ELR (cell line): ENCODE data around the gene CCL23.
A peak's percentile ranks its signal among the peaks of the same experiment; 100 is the strongest.
"Not testable (repeated sequence)": the region's sequence is repeated elsewhere in the genome, so short reads cannot be mapped to it uniquely, and the experiment has no call there.

Experiments used
- DNase-seq: peaks from one replicate; pipeline ENCODE4 v3.0.0-alpha.2; 2015; ENCODE audit warnings: low read depth

CCL23 gene, protein sequence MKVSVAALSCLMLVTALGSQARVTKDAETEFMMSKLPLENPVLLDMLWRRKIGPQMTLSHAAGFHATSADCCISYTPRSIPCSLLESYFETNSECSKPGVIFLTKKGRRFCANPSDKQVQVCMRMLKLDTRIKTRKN

GRCh38 chr17:36017799-36018198 lies at the start of gene CCL23:
Gene CCL23 (minus strand): TSS chr17:36017972. CDS start chr17:36017897, 75 bp downstream.
- no peak for DNase-seq

GRCh38 chr17:36066365-36066985 lies 48.7 kb upstream of the CCL23 start:
- DNase-seq: no peak

- DNase-seq: no peak
These were observed 46.2 kb upstream of the CCL23 start, which contains the start of gene CCL18 for GRCh38 chr17:36063786-36064541. Gene CCL18 (plus strand): TSS chr17:36064272. CDS start chr17:36064343, 71 bp downstream.

- DNase-seq: no peak
These were observed 43.0 kb upstream of the CCL23 start for GRCh38 chr17:36060816-36061215.

GRCh38 chr17:36059406-36059805 lies 41.6 kb upstream of the CCL23 start:
- DNase-seq: no peak

GRCh38 chr17:36057911-36058310 lies 40.1 kb upstream of the CCL23 start:
- DNase-seq: no peak

DNA sequence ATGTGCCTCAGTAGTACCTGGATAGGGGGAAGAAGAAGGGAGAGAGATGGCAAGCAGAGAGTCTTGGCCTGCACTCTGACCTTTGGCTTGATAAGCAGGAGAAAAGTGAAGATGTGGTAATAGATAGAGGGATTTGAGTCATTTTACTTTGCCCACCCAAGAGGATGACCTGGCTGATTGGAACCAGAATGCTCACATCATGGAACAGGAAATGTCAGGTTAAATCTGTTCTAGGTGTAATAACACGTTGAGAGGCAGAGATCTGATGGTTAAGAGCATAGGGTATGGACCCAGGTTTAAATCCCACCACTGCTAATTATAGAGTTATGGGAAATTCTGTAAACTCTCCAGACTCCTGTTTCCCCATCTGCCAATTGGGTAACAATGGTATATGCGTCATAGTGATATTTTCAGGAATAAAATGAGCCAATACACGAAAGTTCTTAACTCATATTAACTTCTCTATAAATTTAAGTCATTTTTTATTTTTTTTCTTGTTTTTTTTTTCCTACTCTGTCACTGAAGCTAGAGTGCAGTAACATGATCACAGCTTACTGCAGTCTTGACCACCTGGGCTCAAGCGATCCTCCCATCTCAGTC lies 38.2 kb upstream of the CCL23 start:
- DNase-seq: no peak

GRCh38 chr17:36055171-36055570 lies 37.4 kb upstream of the CCL23 start:
- DNase-seq: no peak

- DNase-seq: no peak
These were observed 31.9 kb upstream of the CCL23 start for GRCh38 chr17:36049643-36050042.

DNA sequence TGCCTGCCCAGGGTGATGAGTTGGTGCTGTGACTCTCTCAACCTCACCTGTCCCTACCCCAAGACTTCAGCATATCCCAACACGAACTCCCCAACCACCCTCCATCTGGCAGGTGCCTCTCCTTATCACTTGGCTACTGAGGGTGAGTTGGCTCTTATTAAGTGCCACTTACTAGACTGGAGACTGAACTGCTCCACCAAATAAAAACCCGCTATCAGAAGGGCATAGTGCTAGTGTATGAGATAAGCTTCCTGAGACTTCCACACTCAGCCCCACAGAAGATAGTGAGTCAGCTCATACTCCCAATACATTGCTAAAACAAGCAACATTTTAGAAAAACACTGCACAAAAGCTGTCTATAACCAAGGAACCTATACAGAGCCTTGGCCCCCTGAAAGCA lies 30.3 kb upstream of the CCL23 start:
- DNase-seq: no peak

- no peak for DNase-seq
These were observed 18.5 kb upstream of the CCL23 start for GRCh38 chr17:36036235-36036634.

GRCh38 chr17:36034127-36034526 lies 16.4 kb upstream of the CCL23 start:
- DNase-seq: no peak

DNA sequence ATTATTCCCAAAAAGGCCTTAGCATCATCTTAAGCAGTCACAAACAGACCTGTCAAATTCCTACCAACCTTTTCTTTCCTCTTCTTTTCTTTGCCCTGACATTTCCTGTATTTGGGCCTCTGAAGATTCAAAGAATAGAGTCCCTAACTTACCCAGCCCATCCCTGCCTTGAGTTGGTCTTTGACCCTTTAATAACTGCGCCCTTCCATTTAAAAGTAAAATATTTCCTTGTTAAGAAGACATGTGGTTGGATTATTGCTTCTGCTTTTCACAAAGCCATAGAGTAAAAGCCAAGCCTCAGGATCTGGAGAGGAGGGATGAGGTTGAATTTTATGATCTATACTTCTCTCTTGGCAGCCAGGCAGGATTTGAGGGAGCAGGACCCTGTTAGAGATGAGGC lies 13.2 kb upstream of the CCL23 start:
- no peak for DNase-seq

DNA sequence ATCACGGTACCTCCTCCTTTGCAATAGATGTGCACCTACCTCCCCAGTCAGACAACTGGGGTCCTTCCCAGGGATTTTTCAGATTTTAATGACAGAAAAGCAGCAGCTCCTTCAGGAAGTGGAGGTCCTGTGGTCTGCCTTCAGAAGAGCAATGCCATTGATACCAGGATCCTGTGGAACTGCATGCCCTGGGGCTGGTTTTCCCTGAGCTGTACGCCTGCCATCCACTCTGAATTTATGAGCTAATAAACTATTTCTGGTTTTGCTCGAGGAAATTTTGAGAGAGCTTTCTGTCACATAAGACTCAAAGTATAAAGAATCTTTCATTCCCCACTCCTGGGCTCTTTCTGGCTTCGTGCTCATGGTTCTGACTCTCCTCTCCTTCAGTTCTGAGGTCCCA lies 10.0 kb upstream of the CCL23 start:
- no peak for DNase-seq

DNA sequence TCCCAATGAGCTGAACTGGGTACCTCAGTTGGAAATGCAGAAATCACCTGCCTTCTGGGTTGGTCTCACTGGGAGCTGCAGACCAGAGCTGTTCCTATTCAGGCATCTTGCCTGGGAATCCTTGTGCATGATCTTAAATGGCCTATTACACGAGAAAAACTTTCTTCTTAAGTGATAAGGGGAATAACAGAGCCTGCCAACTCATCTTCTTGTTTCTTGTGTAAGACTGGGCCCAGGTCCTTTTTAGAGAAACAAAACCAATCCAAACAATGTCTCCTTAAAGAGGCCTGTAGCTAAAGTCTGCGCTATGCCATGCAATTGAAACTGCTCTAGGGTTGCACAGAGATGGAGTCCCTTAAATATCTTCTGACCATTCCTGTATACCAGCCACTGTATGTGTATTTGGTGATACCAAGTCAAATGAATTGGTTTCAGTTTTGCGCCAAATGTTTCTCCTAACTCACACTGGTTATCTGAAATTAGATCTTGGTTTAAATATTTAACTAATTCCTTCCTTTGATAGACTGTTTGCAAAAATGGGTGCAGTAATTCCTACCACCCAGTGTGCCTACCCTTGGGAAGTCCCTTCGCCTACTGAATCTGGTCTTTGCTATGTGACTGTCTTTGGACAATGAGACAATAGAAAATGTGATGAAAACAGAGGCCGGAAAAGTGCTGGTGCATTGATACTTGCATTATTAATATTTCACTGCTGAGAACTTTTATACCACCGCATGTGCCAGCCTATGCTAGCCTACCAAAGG lies 6.5 kb upstream of the CCL23 start:
- DNase-seq: no peak

DNA sequence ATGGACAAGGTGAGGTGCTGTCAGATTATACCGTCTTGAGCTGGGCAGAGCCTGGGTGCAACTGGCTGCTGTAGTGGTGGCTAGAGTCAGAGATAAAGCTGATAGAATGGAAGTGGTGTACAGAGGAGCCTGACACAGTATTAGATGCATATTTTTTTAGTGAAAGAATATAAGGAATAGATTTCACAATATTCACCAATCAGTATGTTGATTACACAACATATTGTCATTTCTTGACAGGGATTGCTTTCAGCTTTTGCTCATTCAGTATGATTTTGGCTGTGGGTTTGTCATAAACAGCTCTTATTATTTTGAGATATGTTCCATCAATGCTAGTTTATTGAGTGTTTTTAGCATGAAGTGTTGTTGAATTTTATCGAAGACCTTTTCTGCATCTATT lies 1.7 kb upstream of the CCL23 start:
- DNase-seq: no peak

GRCh38 chr17:36016555-36016954 lies 1.2 kb downstream of the CCL23 start:
- DNase-seq: no peak

DNA sequence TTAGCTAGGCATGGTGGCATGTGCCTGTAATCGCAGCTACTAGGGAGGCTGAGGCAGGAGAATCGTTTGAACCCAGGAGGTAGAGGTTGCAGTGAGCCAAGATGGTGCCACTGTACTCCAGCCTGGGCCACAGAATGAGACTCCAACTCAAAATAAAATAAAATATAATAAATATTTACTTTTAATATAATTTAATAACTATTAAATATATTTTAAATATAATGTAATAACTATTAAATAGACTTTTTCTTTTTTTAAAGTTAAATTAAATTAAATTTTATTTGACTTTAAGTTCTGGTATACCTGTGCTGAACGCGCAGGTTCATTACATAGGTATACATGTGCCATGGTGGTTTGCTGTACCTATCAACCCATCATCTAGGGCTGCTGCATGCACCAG lies 1.9 kb downstream of the CCL23 start:
- DNase-seq: not testable (repeated sequence)

DNA sequence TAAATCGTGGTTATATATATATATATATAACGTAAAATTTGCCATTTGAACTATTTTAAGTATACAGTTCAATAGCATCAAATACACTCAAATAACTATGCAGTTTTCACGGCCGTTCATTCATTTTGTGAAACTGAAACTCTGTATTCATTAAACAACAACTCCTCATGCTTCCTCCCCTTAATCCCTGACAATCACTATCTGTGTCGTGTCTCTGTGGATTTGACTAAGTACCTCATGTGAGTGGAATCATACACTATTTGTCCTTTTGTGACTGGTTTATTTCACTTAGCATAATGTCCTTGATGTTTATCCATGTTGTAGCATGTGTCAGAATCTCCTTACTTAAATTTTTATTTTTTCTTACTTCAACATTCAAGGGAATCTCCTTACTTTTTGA lies 2.8 kb downstream of the CCL23 start:
- no peak for DNase-seq

DNA sequence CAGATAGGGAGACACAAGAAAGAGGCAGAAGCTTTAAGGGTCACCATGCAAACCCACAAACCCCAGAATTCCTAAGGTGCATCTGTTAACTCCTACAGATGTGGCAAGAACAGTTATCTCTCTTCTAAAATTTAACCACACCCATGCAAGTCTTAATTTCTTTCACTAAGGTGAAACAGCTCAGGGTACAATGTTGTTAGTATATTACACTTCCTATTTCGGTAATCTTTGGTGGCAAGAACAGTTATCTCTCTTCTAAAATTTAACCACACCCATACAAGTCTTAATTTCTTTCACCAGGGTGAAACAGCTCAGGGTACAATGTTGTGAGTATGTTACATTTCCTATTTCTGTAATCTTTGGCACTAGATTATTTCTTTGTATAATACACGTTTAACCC lies 6.6 kb downstream of the CCL23 start:
- no peak for DNase-seq

DNA sequence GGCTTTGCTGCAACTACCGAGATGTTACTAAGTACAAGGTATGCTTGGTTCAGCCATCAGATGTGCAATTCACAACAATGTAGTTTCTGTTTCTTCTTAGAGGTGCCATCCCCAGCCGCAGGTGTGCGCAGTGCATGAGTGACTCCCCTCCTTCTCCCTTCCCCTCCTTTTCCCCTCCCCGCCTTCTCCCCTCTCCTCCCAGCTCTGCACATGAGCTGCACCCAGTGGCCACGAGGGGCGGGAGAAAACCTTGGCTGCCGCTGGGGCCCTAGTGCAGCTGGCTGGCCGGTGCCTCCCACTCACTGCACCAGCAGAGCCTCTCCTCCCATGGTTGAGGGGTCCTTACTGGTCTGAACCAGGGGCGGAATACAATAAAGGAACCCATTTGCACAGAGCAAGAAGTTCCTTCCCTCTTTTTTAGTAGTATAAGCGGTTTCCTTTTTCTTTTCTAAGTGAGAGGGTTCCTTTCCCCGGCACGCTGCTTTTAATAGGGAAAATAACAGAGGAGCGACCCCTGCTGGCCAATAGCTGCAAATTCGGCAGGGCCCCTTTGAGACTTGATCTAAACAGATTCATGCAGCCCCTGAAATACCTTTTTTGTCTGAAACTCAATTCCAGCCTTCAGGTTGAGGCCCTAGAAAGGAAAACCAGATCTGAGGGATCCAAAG lies 8.6 kb downstream of the CCL23 start:
- peak; percentile 39 for DNase-seq
